Activated T-helper 2 cell treated with anti-CD3 and anti-CD28 coated beads, Interferon-gamma antibody, Interleukin-2, Interleukin-4, amounts not matched to agents 10 μg/mL and 5 μg/mL and 100 μg/mL, durations not matched to agents 14 hours and 24 hours and 36 hours (primary cell): Measurements from ENCODE around the gene OPCML. TPM values are rescaled to one million over a fixed set of nuclear protein-coding genes. Genes with fewer than 3 reads are reported as not detected.

Experiments
- DNase-seq: peaks from one replicate; pipeline ENCODE4 v3.0.0; 2021; ENCODE audit warnings: low spot score
- H3K27ac Mint-ChIP-seq: one replicate; pipeline ENCODE4 v1.8.0; 2021; ENCODE audit warnings: mixed read lengths
- H3K27me3 Mint-ChIP-seq: one replicate; pipeline ENCODE4 v1.8.0; 2021; ENCODE audit warnings: low read depth, mixed read lengths
- H3K36me3 Mint-ChIP-seq: one replicate; pipeline ENCODE4 v1.8.0; 2021; ENCODE audit warnings: low read depth, mixed read lengths
- H3K4me1 Mint-ChIP-seq: one replicate; pipeline ENCODE4 v1.8.0; 2021; ENCODE audit warnings: low read depth, mixed read lengths
- H3K4me3 Mint-ChIP-seq: one replicate; pipeline ENCODE4 v1.8.0; 2021; ENCODE audit warnings: low read depth, mild to moderate bottlenecking, moderate library complexity, mixed read lengths
- H3K9me3 Mint-ChIP-seq: one replicate; pipeline ENCODE4 v1.8.0; 2021; ENCODE audit warnings: mixed read lengths
- intact Hi-C: fragments of 100-400 bp; cut with micrococcal nuclease; formaldehyde crosslinking; loops from one replicate; pipeline ENCODE4 v1.15.1; 2023
- total RNA-seq: library from RNA; stranded (reverse); gene quantifications from 2 replicates; pipeline ENCODE4 v1.2.3, GENCODE V29; 2022

The OPCML gene
- total RNA-seq, 1 donor from 2014 or later, result not detected

GRCh38 chr11:133215596-133216230 lies 316.6 kb downstream of the OPCML start:
- H3K4me3 Mint-ChIP-seq, result no peak overlapping the region

GRCh38 chr11:133214646-133215045 lies 317.7 kb downstream of the OPCML start:
- intact Hi-C loops, result no loop called here
- DNase-seq, result no peak
- Mint-ChIP-seq H3K4me1 (no peaks in the 10 kb centered on the region), H3K27me3 (no peaks in the 10 kb centered on the region), H3K36me3 (no peaks in the 10 kb centered on the region), H3K27ac (no peak overlapping the region), H3K4me3 (no peak overlapping the region), H3K9me3 (no peaks in the 10 kb centered on the region)

More at GRCh38 chr11:133215596-133216230, 316.6 kb downstream of the OPCML start:
- DNase-seq, result no peak
- no peak overlapping the region for H3K27ac Mint-ChIP-seq
- no peaks in the 10 kb centered on the region for H3K9me3 Mint-ChIP-seq
- intact Hi-C loops, result no loop called here
- no peaks in the 10 kb centered on the region for H3K4me1 Mint-ChIP-seq
- H3K36me3 Mint-ChIP-seq, result no peaks in the 10 kb centered on the region
- H3K27me3 Mint-ChIP-seq, result no peaks in the 10 kb centered on the region

GRCh38 chr11:133212201-133212600 lies 320.1 kb downstream of the OPCML start:
- Mint-ChIP-seq H3K27ac (no peak overlapping the region), H3K4me1 (no peaks in the 10 kb centered on the region), H3K36me3 (no peaks in the 10 kb centered on the region), H3K4me3 (no peak overlapping the region), H3K27me3 (no peaks in the 10 kb centered on the region), H3K9me3 (no peaks in the 10 kb centered on the region)
- no peak for DNase-seq
- intact Hi-C loops, result no loop called here

- no peaks in the 10 kb centered on the region for H3K27me3 Mint-ChIP-seq
- no peaks in the 10 kb centered on the region for H3K4me1 Mint-ChIP-seq
- H3K27ac Mint-ChIP-seq, result no peak overlapping the region
Measured at GRCh38 chr11:133207995-133208394, 324.3 kb downstream of the OPCML start.

GRCh38 chr11:133206313-133207005 lies 325.8 kb downstream of the OPCML start:
- Mint-ChIP-seq H3K36me3 (no peaks in the 10 kb centered on the region), H3K27ac (no peak overlapping the region), H3K9me3 (no peaks in the 10 kb centered on the region), H3K4me1 (no peaks in the 10 kb centered on the region), H3K4me3 (no peak overlapping the region), H3K27me3 (no peaks in the 10 kb centered on the region)
- intact Hi-C loops, result no loop called here
- no peak for DNase-seq

More at GRCh38 chr11:133207995-133208394, 324.3 kb downstream of the OPCML start:
- no peak for DNase-seq
- intact Hi-C loops, result no loop called here
- Mint-ChIP-seq H3K9me3 (no peaks in the 10 kb centered on the region), H3K36me3 (no peaks in the 10 kb centered on the region), H3K4me3 (no peak overlapping the region)

- Mint-ChIP-seq H3K9me3 (no peaks in the 10 kb centered on the region), H3K36me3 (no peaks in the 10 kb centered on the region), H3K4me1 (no peaks in the 10 kb centered on the region), H3K27ac (no peak overlapping the region), H3K4me3 (no peak overlapping the region), H3K27me3 (no peaks in the 10 kb centered on the region)
- intact Hi-C loops, result no loop called here
- no peak for DNase-seq
Measured at GRCh38 chr11:133204158-133204557, 328.1 kb downstream of the OPCML start.

GRCh38 chr11:133202816-133203215 lies 329.5 kb downstream of the OPCML start:
- no peaks in the 10 kb centered on the region for H3K27me3 Mint-ChIP-seq
- no peaks in the 10 kb centered on the region for H3K4me1 Mint-ChIP-seq
- no peaks in the 10 kb centered on the region for H3K9me3 Mint-ChIP-seq
- intact Hi-C loops, result no loop called here
- no peak for DNase-seq
- H3K36me3 Mint-ChIP-seq, result no peaks in the 10 kb centered on the region
- H3K4me3 Mint-ChIP-seq, result no peak overlapping the region
- no peak overlapping the region for H3K27ac Mint-ChIP-seq

- H3K36me3 Mint-ChIP-seq, result no peaks in the 10 kb centered on the region
- H3K27me3 Mint-ChIP-seq, result no peaks in the 10 kb centered on the region
- H3K4me3 Mint-ChIP-seq, result no peak overlapping the region
- no peaks in the 10 kb centered on the region for H3K9me3 Mint-ChIP-seq
- H3K4me1 Mint-ChIP-seq, result no peaks in the 10 kb centered on the region
- no peak for DNase-seq
- no peak overlapping the region for H3K27ac Mint-ChIP-seq
- intact Hi-C loops, result no loop called here
Measured at GRCh38 chr11:133198438-133198837, 333.9 kb downstream of the OPCML start.

GRCh38 chr11:133197425-133197824 lies 334.9 kb downstream of the OPCML start:
- H3K9me3 Mint-ChIP-seq, result no peaks in the 10 kb centered on the region
- no peak for DNase-seq
- no peaks in the 10 kb centered on the region for H3K4me1 Mint-ChIP-seq
- no peaks in the 10 kb centered on the region for H3K27me3 Mint-ChIP-seq
- H3K27ac Mint-ChIP-seq, result no peak overlapping the region
- no peaks in the 10 kb centered on the region for H3K36me3 Mint-ChIP-seq
- intact Hi-C loops, result no loop called here
- no peak overlapping the region for H3K4me3 Mint-ChIP-seq

- intact Hi-C loops, result no loop called here
- H3K27me3 Mint-ChIP-seq, result no peaks in the 10 kb centered on the region
Measured at GRCh38 chr11:133191931-133192330, 340.4 kb downstream of the OPCML start.

GRCh38 chr11:133181667-133182066 lies 350.6 kb downstream of the OPCML start:
- Mint-ChIP-seq H3K9me3 (no peaks in the 10 kb centered on the region), H3K36me3 (no peaks in the 10 kb centered on the region), H3K4me1 (no peaks in the 10 kb centered on the region), H3K27me3 (no peaks in the 10 kb centered on the region), H3K27ac (no peak overlapping the region), H3K4me3 (no peak overlapping the region)
- intact Hi-C loops, result no loop called here
- no peak for DNase-seq

More at GRCh38 chr11:133191931-133192330, 340.4 kb downstream of the OPCML start:
- Mint-ChIP-seq H3K36me3 (no peaks in the 10 kb centered on the region), H3K9me3 (no peaks in the 10 kb centered on the region), H3K4me1 (no peaks in the 10 kb centered on the region), H3K4me3 (no peak overlapping the region), H3K27ac (no peak overlapping the region)
- DNase-seq, result no peak

- H3K36me3 Mint-ChIP-seq, result no peaks in the 10 kb centered on the region
- no peaks in the 10 kb centered on the region for H3K4me1 Mint-ChIP-seq
- no peak for DNase-seq
- H3K27ac Mint-ChIP-seq, result no peak overlapping the region
- intact Hi-C loops, result no loop called here
- no peaks in the 10 kb centered on the region for H3K9me3 Mint-ChIP-seq
- no peak overlapping the region for H3K4me3 Mint-ChIP-seq
- no peaks in the 10 kb centered on the region for H3K27me3 Mint-ChIP-seq
Measured at GRCh38 chr11:133181066-133181465, 351.2 kb downstream of the OPCML start.

- Mint-ChIP-seq H3K36me3 (no peaks in the 10 kb centered on the region), H3K4me3 (no peak overlapping the region), H3K4me1 (no peaks in the 10 kb centered on the region), H3K27me3 (no peaks in the 10 kb centered on the region), H3K27ac (no peak overlapping the region), H3K9me3 (no peaks in the 10 kb centered on the region)
- intact Hi-C loops, result no loop called here
- DNase-seq, result no peak
Measured at GRCh38 chr11:133180201-133180600, 352.1 kb downstream of the OPCML start.
